Colonic mucosa (tissue), 4 donors: ENCODE data around the gene ANKRD34A. TPM values are rescaled to one million over a fixed set of nuclear protein-coding genes. Genes with fewer than 3 reads are reported as not detected.

Source experiments
- DNase-seq: peaks from one replicate; pipeline ENCODE4 v3.0.0-alpha.2; 2020
- H3K27ac ChIP-seq: fragments of 200-600 bp; one replicate; pipeline ENCODE4 v1.8.0; 2021
- H3K27me3 ChIP-seq: fragments of 200-600 bp; one replicate; pipeline ENCODE4 v1.8.0; 2021
- H3K36me3 ChIP-seq: fragments of 200-600 bp; one replicate; pipeline ENCODE4 v1.8.0; 2021
- H3K4me1 ChIP-seq: fragments of 200-600 bp; one replicate; pipeline ENCODE4 v1.8.0; 2021; ENCODE audit warnings: mild to moderate bottlenecking
- H3K4me3 ChIP-seq: fragments of 200-600 bp; one replicate; pipeline ENCODE4 v1.8.0; 2021
- H3K9ac ChIP-seq, 2 donors: one replicate each; pipeline ENCODE4 v1.7.0; 2013; ENCODE audit warnings: control low read depth in 2 of 2, low read depth in 2 of 2, low read length in 2 of 2
- H3K9me3 ChIP-seq: fragments of 200-600 bp; one replicate; pipeline ENCODE4 v1.8.0; 2021
- intact Hi-C: fragments of 100-400 bp; cut with DNase I; formaldehyde crosslinking; loops from one replicate; pipeline ENCODE4 v1.14.1; 2022
- total RNA-seq, 2 donors: library from RNA; stranded (reverse); fragmentation: NEBNext Ultra II Directional in 1 of 2; extraction: Animal tissue kit (Norgen Biotek cat#: 25700) in 1 of 2; gene quantifications; one replicate each; pipeline ENCODE4 v1.2.1, GENCODE V29; 2021
- TF ChIP-seq, protein P1 (sequence below): fragments of 200-600 bp; IDR thresholded peaks from one replicate; pipeline ENCODE4 v1.8.0; 2022; ENCODE audit warnings: antibody characterized with exemption, mild to moderate bottlenecking
- donor health status: healthy.
- donor health status: DM: no; HTN: no; CAD: no.
- donor health status: DM: no; HTN: no; CAD: no.

ANKRD34A gene
- total RNA-seq, 2 donors from 2014 or later: 0.21 to 0.44 TPM

DNA sequence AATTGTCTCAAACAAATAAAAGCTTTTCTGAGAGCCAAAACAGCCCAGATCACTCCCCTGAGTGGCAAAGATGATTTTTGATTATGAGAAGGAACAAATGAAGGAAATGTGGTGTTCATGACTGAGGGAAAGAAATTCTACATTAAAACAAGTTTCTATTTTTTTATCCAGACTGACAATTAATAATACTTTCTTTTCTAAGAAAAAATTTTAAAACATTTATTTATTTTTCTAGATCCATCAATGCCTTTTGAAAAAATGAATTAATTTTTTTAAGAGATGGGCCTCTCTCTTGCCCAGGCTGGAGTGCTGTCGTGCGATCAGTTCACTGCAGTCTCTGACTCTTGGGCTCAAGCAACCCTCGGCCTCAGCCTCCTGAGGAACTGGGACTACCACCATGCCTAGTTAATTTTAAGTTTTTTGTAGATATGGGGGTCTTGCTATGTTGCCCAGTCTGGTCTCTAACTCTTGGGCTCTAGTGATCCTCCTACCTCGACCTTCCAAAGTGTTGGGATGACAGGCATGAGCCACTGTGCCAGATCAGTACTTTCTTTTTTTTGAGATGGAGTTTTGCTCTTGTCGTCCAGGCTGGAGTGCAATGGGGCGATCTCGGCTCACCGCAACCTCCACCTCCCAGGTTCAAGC is 43.2 kb upstream of the ANKRD34A start:
- no peak for DNase-seq
- H3K36me3 ChIP-seq: no peaks in the 10 kb centered on the region
- peak overlapping the region in 1 of 2 donors; percentile 66 for H3K9ac ChIP-seq
- H3K27ac ChIP-seq: peak overlapping the region; percentile 75
- no peak overlapping the region for H3K4me3 ChIP-seq
- intact Hi-C loops: no loop called here
- no peaks in the 10 kb centered on the region for H3K27me3 ChIP-seq
- peaks cover 7% of the 10 kb centered on the region for H3K4me1 ChIP-seq
- H3K9me3 ChIP-seq: no peaks in the 10 kb centered on the region
- TF ChIP-seq, protein P1, sequence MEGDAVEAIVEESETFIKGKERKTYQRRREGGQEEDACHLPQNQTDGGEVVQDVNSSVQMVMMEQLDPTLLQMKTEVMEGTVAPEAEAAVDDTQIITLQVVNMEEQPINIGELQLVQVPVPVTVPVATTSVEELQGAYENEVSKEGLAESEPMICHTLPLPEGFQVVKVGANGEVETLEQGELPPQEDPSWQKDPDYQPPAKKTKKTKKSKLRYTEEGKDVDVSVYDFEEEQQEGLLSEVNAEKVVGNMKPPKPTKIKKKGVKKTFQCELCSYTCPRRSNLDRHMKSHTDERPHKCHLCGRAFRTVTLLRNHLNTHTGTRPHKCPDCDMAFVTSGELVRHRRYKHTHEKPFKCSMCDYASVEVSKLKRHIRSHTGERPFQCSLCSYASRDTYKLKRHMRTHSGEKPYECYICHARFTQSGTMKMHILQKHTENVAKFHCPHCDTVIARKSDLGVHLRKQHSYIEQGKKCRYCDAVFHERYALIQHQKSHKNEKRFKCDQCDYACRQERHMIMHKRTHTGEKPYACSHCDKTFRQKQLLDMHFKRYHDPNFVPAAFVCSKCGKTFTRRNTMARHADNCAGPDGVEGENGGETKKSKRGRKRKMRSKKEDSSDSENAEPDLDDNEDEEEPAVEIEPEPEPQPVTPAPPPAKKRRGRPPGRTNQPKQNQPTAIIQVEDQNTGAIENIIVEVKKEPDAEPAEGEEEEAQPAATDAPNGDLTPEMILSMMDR: peak; percentile 12

DNA sequence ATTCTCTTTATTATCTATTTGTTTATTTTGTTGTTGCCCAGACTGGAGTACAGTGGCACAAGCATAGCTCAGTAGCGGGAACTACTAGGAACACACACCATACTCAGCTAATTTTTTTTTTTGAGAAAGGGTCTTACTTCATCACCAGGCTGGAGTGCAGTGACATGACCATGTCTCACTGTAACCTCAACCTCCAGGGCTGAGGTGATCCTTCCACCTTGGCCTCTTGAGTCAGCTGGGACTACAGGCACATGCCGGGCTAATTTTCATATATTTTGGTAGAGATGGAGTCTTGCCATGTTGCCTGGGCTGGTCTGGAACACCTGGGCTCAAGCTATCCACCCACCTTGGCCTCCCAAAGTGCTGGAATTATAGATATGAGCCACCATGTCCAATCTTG is 37.3 kb upstream of the ANKRD34A start:
- no peak overlapping the region for H3K9ac ChIP-seq
- H3K27ac ChIP-seq: no peak overlapping the region
- H3K4me3 ChIP-seq: no peak overlapping the region
- intact Hi-C loops: no loop called here
- TF ChIP-seq, protein P1: no peak
- no peak for DNase-seq
- H3K4me1 ChIP-seq: peaks cover 11% of the 10 kb centered on the region
- no peaks in the 10 kb centered on the region for H3K27me3 ChIP-seq
- H3K36me3 ChIP-seq: no peaks in the 10 kb centered on the region
- H3K9me3 ChIP-seq: no peaks in the 10 kb centered on the region

DNA sequence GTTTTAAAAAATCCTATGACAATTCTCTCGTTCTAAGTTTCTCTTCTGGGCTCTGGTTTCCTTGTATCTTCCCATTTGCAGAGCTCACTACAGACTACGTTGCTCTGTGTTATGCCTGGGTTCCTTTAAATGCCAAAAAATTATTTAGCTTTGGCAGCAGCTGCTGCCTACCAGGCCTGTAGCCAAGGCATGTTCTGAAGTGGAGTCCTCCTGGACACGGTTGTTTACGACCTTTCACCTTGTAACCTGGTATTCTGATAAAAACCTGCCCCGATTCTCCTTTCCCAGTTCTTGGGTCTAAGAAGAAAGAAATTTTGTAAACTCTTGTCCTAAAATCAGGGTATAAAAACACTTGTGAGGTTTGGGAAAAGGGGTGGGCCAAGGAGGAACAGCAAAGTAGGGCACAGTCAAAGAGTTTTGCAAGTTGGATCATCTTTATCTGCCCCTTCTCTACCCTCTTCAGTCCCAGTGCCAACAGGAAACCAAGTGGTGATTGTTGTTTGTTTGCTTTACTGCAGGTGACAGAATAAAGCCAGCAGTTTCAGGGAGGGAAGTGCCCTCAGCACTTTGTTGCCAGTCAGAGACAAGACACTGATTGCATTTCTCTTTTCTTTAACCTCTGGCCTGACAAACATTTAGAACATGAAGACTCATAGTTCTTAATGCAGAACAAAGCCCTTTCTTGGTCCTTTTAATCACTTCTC is 35.1 kb upstream of the ANKRD34A start:
- Histone ChIP-seq H3K4me3 (no peak overlapping the region), H3K9me3 (no peaks in the 10 kb centered on the region), H3K36me3 (peaks cover 4% of the 10 kb centered on the region), H3K27me3 (no peaks in the 10 kb centered on the region), H3K4me1 (peaks cover 11% of the 10 kb centered on the region), H3K27ac (peak overlapping the region; percentile 94), H3K9ac (peak overlapping the region; percentile 32 to 67)
- no peak for DNase-seq
- intact Hi-C loops: no loop called here
- TF ChIP-seq, protein P1: no peak

DNA sequence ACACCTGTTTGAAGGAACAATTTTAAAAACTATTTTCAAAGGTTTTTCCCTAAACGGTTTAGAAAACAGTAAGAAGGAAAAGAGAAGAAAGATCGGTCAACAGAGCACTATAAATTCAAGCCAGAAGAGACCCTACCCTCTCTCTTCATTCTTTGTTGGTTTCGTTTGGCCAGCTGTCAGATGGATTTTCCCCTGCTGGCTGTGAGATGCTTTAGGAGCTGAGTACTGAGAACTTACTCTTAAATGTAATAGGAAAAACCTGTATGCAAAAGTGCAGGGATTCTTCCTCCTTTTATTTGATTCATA is 33.3 kb upstream of the ANKRD34A start:
- H3K9ac ChIP-seq: peak overlapping the region in 1 of 2 donors; percentile 100
- H3K27ac ChIP-seq: peak overlapping the region; percentile 94
- H3K27me3 ChIP-seq: no peaks in the 10 kb centered on the region
- peaks cover 11% of the 10 kb centered on the region for H3K4me1 ChIP-seq
- H3K36me3 ChIP-seq: peaks cover 9% of the 10 kb centered on the region
- TF ChIP-seq, protein P1: no peak
- H3K4me3 ChIP-seq: peak overlapping the region; percentile 79
- no peak for DNase-seq
- intact Hi-C loops: no loop called here
- no peaks in the 10 kb centered on the region for H3K9me3 ChIP-seq

DNA sequence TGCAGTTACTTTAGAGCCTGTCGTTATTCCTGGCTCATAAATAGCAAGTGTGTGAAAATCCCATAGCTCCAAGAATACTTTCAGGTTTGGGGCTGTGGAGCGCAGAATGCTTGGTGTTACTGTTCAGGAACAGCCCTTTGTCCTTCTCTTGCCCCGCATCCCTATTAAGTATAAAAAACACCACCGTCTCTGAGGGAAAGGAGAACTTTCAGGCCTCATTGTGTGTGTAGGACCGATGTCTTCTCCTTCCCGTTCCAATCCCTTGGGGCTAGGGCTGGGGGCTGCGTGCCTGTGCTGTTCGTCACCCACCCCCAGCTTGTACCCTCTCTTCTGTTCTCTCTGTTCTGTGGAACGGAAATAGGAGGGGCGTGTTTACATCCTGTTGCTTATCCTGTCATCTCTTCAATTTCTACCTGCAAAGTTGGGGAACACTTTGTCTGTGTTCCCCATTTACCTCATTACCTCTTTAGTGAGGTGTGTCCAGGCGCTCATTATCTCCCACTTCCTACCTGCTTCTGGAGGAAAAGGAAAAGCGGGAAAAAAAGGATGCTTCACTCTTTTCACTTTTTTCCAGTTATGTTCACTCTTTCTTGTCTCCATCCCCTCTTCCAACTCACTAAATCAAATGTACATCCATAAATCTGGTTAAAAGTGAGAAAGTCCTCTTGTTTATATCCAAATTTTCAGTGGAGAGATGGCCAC is 32.8 kb upstream of the ANKRD34A start:
- Histone ChIP-seq H3K27ac (peak overlapping the region; percentile 94), H3K36me3 (peaks cover 9% of the 10 kb centered on the region), H3K4me1 (peaks cover 11% of the 10 kb centered on the region), H3K27me3 (no peaks in the 10 kb centered on the region), H3K9me3 (no peaks in the 10 kb centered on the region), H3K4me3 (peak overlapping the region; percentile 79), H3K9ac (peak overlapping the region; percentile 69 to 100)
- intact Hi-C loops: no loop called here
- TF ChIP-seq, protein P1: no peak
- DNase-seq: no peak
